MCF 10A (cell line): ENCODE results near the gene ASTN2. TPM values are rescaled to one million over a fixed set of nuclear protein-coding genes. Genes with fewer than 3 reads are reported as not detected.

Source experiments
- BruUV-seq: library from RNA; stranded (reverse); fragments of 400-500 nt; replicated peaks from 2 replicates; lab custom pipeline; 2021; lab: Mats Ljungman, UMichigan
- CTCF ChIA-PET: fragments of 300-600 bp; sonication (Branson Sonifier 250); formaldehyde crosslinking; extraction: SDS; loops from one replicate; lab custom pipeline; 2021; ENCODE audit warnings: antibody characterized with exemption, inconsistent platforms; lab: Yijun Ruan, JAX
- POLR2A ChIA-PET: fragments of 300-600, 350-650 bp; sonication (Branson Sonifier 250); formaldehyde crosslinking; extraction: SDS; loops from one replicate; lab custom pipeline; 2020; ENCODE audit warnings: antibody characterized with exemption, inconsistent platforms; lab: Yijun Ruan, JAX
- DNase-seq: peaks from one replicate; pipeline ENCODE4 v3.0.0-alpha.2; 2018; ENCODE audit not compliant: unreplicated experiment
- H3K27ac Mint-ChIP-seq: one replicate; pipeline ENCODE4 v1.8.0; 2022; ENCODE audit warnings: mild to moderate bottlenecking, low read depth, mixed read lengths; ENCODE audit not compliant: unreplicated experiment
- H3K27me3 Mint-ChIP-seq: one replicate; pipeline ENCODE4 v1.8.0; 2022; ENCODE audit warnings: mixed read lengths; ENCODE audit not compliant: insufficient read depth, unreplicated experiment
- H3K36me3 Mint-ChIP-seq: one replicate; pipeline ENCODE4 v1.8.0; 2022; ENCODE audit warnings: mild to moderate bottlenecking, moderate library complexity, mixed read lengths; ENCODE audit not compliant: insufficient read depth, unreplicated experiment
- H3K4me1 Mint-ChIP-seq: one replicate; pipeline ENCODE4 v1.8.0; 2022; ENCODE audit warnings: mixed read lengths; ENCODE audit not compliant: insufficient read depth, unreplicated experiment
- H3K4me3 Mint-ChIP-seq: one replicate; pipeline ENCODE4 v1.8.0; 2022; ENCODE audit warnings: mild to moderate bottlenecking, moderate library complexity, mixed read lengths; ENCODE audit not compliant: unreplicated experiment
- H3K9me3 Mint-ChIP-seq: one replicate; pipeline ENCODE4 v1.8.0; 2022; ENCODE audit warnings: mixed read lengths; ENCODE audit not compliant: unreplicated experiment
- CTCF ChIP-seq: fragments of 200-600 bp; IDR thresholded peaks from one replicate; pipeline ENCODE4 v1.8.0; 2022; ENCODE audit warnings: antibody characterized with exemption, mild to moderate bottlenecking; ENCODE audit not compliant: unreplicated experiment
- intact Hi-C: fragments of 100-400 bp; cut with micrococcal nuclease; formaldehyde crosslinking; loops from 2 replicates; pipeline ENCODE4 v1.14.1; 2022
- total RNA-seq: library from RNA; stranded (reverse); gene quantifications from 2 replicates; pipeline ENCODE4 v1.2.3, GENCODE V29; 2022

Gene ASTN2
- total RNA-seq, 1 experiment from 2014 or later, result 1.8 TPM

- Mint-ChIP-seq H3K27ac (no peak overlapping the region), H3K4me1 (no peaks in the 10 kb centered on the region), H3K4me3 (no peak overlapping the region), H3K27me3 (no peaks in the 10 kb centered on the region), H3K36me3 (no peaks in the 10 kb centered on the region), H3K9me3 (no peaks in the 10 kb centered on the region)
- no TSS peak for BruUV-seq
- ChIA-PET POLR2A (interaction anchor here (0.6 to 1.4 kb wide), 2 partner anchors 21 to 86 kb away, joined by 3 to 4 read pairs; no protein-coding TSS in a partner anchor), CTCF (interaction anchor here (0.8 kb wide), 1 partner anchor 86 kb away, joined by 3 read pairs; no protein-coding TSS in a partner anchor)
- intact Hi-C loops, result no loop called here
- no peak for DNase-seq
- no peak for TF ChIP-seq CTCF
Observed at GRCh38 chr9:116774421-116775180, 640.3 kb downstream of the ASTN2 start.

- Mint-ChIP-seq H3K27me3 (no peaks in the 10 kb centered on the region), H3K4me1 (no peaks in the 10 kb centered on the region), H3K27ac (no peak overlapping the region), H3K4me3 (no peak overlapping the region), H3K36me3 (no peaks in the 10 kb centered on the region), H3K9me3 (no peaks in the 10 kb centered on the region)
- ChIA-PET CTCF (no interaction called here), POLR2A (no interaction called here)
- no TSS peak for BruUV-seq
- TF ChIP-seq CTCF, result no peak
- no peak for DNase-seq
- intact Hi-C loops, result no loop called here
Observed at GRCh38 chr9:116767219-116767618, 647.6 kb downstream of the ASTN2 start.

GRCh38 chr9:116765011-116765410, 649.8 kb downstream of the ASTN2 start:
- H3K4me1 Mint-ChIP-seq, result no peaks in the 10 kb centered on the region
- BruUV-seq, result no TSS peak
- no peaks in the 10 kb centered on the region for H3K36me3 Mint-ChIP-seq
- H3K9me3 Mint-ChIP-seq, result no peaks in the 10 kb centered on the region
- ChIA-PET CTCF (interaction anchor here (2.1 kb wide), 1 partner anchor 28 kb away, joined by 12 read pairs; no protein-coding TSS in a partner anchor), POLR2A (no interaction called here)
- no peak for TF ChIP-seq CTCF
- no peaks in the 10 kb centered on the region for H3K27me3 Mint-ChIP-seq
- H3K27ac Mint-ChIP-seq, result no peak overlapping the region
- intact Hi-C loops, result no loop called here
- no peak for DNase-seq
- H3K4me3 Mint-ChIP-seq, result no peak overlapping the region

- H3K9me3 Mint-ChIP-seq, result no peaks in the 10 kb centered on the region
- no peak overlapping the region for H3K4me3 Mint-ChIP-seq
- H3K36me3 Mint-ChIP-seq, result no peaks in the 10 kb centered on the region
- intact Hi-C loops, result no loop called here
- no peak for TF ChIP-seq CTCF
- no peaks in the 10 kb centered on the region for H3K4me1 Mint-ChIP-seq
- H3K27me3 Mint-ChIP-seq, result no peaks in the 10 kb centered on the region
- POLR2A ChIA-PET, result no interaction called here
- BruUV-seq, result no TSS peak
- H3K27ac Mint-ChIP-seq, result no peak overlapping the region
- CTCF ChIA-PET, result interaction anchor here (0.6 to 2.1 kb wide), 5 partner anchors 16 to 103 kb away, joined by 4 to 12 read pairs (median 5); no protein-coding TSS in a partner anchor
- DNase-seq, result no peak
Observed at GRCh38 chr9:116763770-116764169, 651.1 kb downstream of the ASTN2 start.
